Tibial artery (tissue), 4 donors: ENCODE data around the gene ALDH3A1.
A peak's percentile ranks its signal among the peaks of the same experiment; 100 is the strongest.

ENCODE experiments used
- DNase-seq, 2 donors: peaks; one replicate each; pipeline ENCODE4 v3.0.0-alpha.2; 2019
- H3K27ac ChIP-seq, 2 donors: fragments of 200-600 bp; sonication (generic) in 1 of 2; 1 replicate in 1 of 2; 2 replicates in 1 of 2; pipeline ENCODE4 v1.5.1; 2018 to 2019; ENCODE audit warnings: mild to moderate bottlenecking in 1 of 2
- H3K27me3 ChIP-seq, 2 donors: fragments of 200-600 bp; sonication (generic) in 1 of 2; one replicate each; pipeline versions ENCODE4 v1.5.1 to v1.6.0; 2016 to 2019
- H3K36me3 ChIP-seq, 3 donors: fragments of 200-600 bp; sonication (generic) in 2 of 3; one replicate each; pipeline ENCODE4 v1.5.1; 2016 to 2019; ENCODE audit warnings: mild to moderate bottlenecking in 2 of 3
- H3K4me1 ChIP-seq, 4 donors: fragments of 200-600 bp; sonication (generic) in 2 of 4; 1 replicate in 3 of 4; 2 replicates in 1 of 4; pipeline ENCODE4 v1.5.1; 2016 to 2019
- H3K4me3 ChIP-seq, 2 donors: fragments of 200-600 bp; sonication (generic) in 1 of 2; 1 replicate in 1 of 2; 2 replicates in 1 of 2; pipeline ENCODE4 v1.5.1; 2018 to 2019; ENCODE audit warnings: mild to moderate bottlenecking in 2 of 2
- H3K9me3 ChIP-seq, 3 donors: fragments of 200-600 bp; sonication (generic) in 1 of 3; one replicate each; pipeline ENCODE4 v1.5.1; 2016 to 2019
- intact Hi-C: fragments of 100-400 bp; cut with DNase I; formaldehyde crosslinking; loops from one replicate; pipeline ENCODE4 v1.15.0; 2023; ENCODE audit warnings: low total_unique reads
- TF ChIP-seq, protein P1 (sequence below), 2 experiments: fragments of 200-600 bp in 1 of 2; fragments of 450-650 bp in 1 of 2; IDR thresholded peaks; one replicate each; pipeline ENCODE4 v1.5.1; 2017 to 2019; ENCODE audit warnings: antibody characterized with exemption in 2 of 2, mild to moderate bottlenecking in 1 of 2, moderate library complexity in 1 of 2

ALDH3A1 gene

DNA sequence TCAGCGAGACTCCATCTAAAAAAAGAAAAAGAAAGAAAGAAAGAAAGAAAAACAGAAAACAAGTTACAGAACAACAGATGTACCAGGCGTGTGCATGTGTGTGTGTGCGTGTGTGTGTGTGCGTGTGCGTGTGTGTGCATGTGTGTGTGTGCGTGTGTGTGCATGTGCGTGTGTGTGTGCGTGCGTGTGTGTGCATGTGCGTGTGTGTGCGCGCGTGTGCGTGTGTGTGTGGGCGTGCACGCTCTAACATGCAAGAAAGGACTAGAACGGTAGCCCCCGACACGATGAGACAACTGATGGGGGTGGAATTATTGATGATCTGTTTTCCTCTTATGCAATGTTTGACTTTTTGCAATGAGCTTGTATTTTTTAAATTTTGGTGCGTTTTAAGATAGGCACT, 1.6 kb downstream of the ALDH3A1 start:
- H3K4me3 ChIP-seq, result no peak overlapping the region
- no peak for DNase-seq
- TF ChIP-seq, protein P1, sequence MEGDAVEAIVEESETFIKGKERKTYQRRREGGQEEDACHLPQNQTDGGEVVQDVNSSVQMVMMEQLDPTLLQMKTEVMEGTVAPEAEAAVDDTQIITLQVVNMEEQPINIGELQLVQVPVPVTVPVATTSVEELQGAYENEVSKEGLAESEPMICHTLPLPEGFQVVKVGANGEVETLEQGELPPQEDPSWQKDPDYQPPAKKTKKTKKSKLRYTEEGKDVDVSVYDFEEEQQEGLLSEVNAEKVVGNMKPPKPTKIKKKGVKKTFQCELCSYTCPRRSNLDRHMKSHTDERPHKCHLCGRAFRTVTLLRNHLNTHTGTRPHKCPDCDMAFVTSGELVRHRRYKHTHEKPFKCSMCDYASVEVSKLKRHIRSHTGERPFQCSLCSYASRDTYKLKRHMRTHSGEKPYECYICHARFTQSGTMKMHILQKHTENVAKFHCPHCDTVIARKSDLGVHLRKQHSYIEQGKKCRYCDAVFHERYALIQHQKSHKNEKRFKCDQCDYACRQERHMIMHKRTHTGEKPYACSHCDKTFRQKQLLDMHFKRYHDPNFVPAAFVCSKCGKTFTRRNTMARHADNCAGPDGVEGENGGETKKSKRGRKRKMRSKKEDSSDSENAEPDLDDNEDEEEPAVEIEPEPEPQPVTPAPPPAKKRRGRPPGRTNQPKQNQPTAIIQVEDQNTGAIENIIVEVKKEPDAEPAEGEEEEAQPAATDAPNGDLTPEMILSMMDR (IDR thresholded peaks at IDR 0.05), result no peak
- peaks cover 0 to 29% (median 21%) of the 10 kb centered on the region in 4 donors for H3K4me1 ChIP-seq
- intact Hi-C loops, result loop anchor here (5.0 kb wide), 1 partner anchor 89 kb away; no protein-coding TSS in a partner anchor
- no peaks in the 10 kb centered on the region for H3K9me3 ChIP-seq
- no peaks in the 10 kb centered on the region for H3K36me3 ChIP-seq
- H3K27me3 ChIP-seq, result no peaks in the 10 kb centered on the region
- H3K27ac ChIP-seq, result no peak overlapping the region

DNA sequence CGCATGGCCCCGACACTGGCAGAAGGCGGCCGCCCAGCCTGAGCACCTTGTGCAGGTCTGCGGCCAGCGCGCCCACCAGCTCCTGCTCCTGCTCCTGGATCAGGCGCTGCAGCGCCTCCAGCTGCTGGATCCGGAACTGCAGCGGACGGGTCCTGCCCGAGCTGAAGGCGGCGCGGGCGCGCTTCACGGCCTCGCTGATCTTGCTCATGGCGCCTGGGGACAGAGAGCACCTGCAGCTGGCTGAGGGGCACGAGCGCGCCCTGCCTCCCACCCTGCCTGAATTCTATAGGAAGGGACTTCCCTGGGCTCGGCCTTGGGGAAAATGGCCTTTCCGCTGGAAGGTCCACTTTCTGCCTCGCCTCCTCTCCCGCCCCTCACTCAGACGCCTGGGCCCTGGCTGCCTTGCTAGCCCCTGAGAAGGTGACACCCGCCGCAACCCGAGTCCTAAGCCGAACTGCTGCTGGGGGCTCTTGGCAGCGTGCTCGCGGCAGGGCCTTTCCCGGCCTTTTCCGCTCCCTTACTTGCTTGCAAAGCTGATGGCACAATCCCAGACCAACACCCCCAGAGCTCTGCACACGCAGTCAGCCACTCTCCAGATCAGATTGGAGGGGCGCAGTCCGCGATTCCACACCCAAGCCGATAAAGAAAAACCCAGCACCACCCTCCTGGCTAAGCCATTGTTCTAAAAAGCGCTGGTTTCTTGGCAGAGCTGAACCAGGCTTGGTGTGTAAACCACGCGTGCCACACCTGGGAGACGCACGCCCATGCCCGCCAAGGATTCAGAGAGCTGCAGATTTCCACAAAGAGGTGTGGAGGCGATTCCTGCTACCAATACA, 3.0 kb downstream of the ALDH3A1 start:
- peak; percentile 94 to 96 for DNase-seq
- H3K36me3 ChIP-seq, result no peaks in the 10 kb centered on the region
- no peaks in the 10 kb centered on the region for H3K9me3 ChIP-seq
- H3K27me3 ChIP-seq, result no peaks in the 10 kb centered on the region
- peak overlapping the region; percentile 46 to 60 for H3K4me3 ChIP-seq
- peaks cover 0 to 29% (median 21%) of the 10 kb centered on the region in 4 donors for H3K4me1 ChIP-seq
- intact Hi-C loops, result loop anchor here (5.0 kb wide), 1 partner anchor 88 kb away; no protein-coding TSS in a partner anchor
- peak overlapping the region; percentile 41 to 65 for H3K27ac ChIP-seq
- TF ChIP-seq, protein P1 (IDR thresholded peaks at IDR 0.05), result peak; percentile 90 to 98

DNA sequence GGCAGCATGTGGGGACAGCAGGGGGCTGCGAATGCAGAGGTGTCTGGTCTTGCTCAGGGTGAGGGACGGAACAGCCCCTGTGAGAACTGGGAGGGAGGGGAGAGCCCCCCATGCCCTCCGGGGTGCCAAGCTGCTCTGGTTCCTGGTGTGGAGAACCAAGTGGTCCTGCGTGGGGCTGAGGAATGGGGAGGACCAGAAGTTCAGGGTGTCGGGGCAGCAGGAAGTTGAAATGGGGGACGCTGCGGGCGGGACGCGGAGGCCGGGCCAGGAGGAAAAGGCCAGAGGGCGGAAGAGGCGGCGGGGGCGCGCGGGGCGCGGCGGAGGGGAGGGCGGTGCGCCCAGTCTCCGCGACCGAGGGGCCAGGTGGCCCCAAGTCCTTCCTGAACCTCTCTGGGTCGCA, 3.6 kb downstream of the ALDH3A1 start:
- Histone ChIP-seq H3K4me3 (peak overlapping the region; percentile 46 to 60), H3K36me3 (no peaks in the 10 kb centered on the region), H3K27me3 (no peaks in the 10 kb centered on the region), H3K27ac (peak overlapping the region; percentile 41 to 65), H3K4me1 (peaks cover 0 to 29% (median 21%) of the 10 kb centered on the region in 4 donors), H3K9me3 (no peaks in the 10 kb centered on the region)
- intact Hi-C loops, result no loop called here
- TF ChIP-seq, protein P1 (IDR thresholded peaks at IDR 0.05), result no peak
- no peak for DNase-seq

DNA sequence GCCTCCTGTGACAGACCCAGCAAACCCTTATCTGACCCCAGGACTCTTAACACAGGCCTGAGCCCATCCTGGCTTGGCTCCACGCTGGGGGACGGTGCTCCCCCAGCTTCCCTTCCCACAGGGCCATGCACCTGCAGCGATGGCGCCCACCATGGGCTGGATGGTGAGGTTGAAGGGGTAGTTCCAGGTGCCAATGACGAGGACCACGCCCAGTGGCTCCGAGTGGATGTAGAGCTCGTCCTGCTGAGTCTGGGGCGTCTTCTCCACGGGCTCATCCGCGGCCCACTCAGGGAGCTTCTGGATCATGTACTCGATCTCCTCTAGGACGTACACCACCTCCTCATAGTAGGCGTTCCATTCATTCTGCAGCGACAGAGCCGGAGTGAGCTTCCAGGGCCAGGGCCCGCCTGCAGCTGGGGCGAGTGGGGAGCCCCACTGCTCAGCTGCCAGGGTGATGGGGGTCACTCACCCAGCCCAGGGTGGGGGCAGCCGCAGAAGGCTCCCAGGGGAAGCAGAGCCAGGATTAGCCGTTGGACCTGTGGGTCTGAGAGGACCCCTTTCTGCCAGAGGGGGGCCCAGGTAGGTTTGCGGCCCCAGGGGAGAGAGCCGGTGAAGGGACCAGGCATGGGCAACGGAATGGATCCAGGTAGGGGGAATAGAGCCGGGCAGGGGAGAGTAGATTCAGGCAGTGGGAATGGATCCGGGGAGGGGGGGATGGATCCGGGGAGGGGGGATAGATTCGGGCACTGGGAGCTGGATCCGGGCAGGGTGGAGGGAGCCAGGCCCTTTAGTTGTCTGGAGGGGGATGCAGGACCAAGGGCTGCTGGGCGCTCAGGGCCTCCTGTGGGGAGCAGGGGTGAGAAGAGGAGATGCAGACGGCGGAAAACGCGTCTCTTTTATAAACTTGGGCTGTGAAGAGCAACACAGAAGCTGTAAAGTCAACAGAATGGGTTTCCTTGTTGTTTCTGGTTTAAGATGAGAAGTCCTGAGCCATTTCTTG, 4.7 kb downstream of the ALDH3A1 start:
- intact Hi-C loops, result no loop called here
- no peak overlapping the region for H3K4me3 ChIP-seq
- H3K9me3 ChIP-seq, result no peaks in the 10 kb centered on the region
- peaks cover 0 to 22% (median 17%) of the 10 kb centered on the region in 4 donors for H3K4me1 ChIP-seq
- no peaks in the 10 kb centered on the region for H3K27me3 ChIP-seq
- H3K27ac ChIP-seq, result no peak overlapping the region
- H3K36me3 ChIP-seq, result no peaks in the 10 kb centered on the region
- TF ChIP-seq, protein P1 (IDR thresholded peaks at IDR 0.05), result no peak
- peak in 1 of 2 donors; percentile 61 for DNase-seq

DNA sequence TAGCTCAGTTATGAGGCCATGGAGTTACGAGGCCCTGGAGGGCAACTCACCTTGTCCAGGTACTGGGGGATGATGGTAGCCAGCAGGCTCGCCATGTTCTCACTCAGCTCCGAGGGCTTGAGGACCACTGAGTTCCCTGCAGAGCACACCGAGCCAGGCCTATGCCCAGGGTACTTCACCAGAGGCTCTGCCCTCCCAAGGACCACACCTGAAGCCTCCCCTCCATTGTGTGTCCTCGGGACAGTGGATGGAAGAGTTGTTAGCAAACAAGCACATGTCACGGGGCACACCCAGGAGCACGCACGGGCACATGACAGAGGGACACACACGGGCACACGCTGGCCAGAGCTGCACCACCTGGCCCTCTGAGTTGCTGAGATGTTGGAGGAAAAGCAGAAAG, 5.6 kb downstream of the ALDH3A1 start:
- Histone ChIP-seq H3K4me3 (no peak overlapping the region), H3K4me1 (peaks cover 0 to 13% (median 12%) of the 10 kb centered on the region in 4 donors), H3K27ac (no peak overlapping the region), H3K36me3 (no peaks in the 10 kb centered on the region), H3K27me3 (no peaks in the 10 kb centered on the region), H3K9me3 (no peaks in the 10 kb centered on the region)
- TF ChIP-seq, protein P1 (IDR thresholded peaks at IDR 0.05), result no peak
- intact Hi-C loops, result no loop called here
- DNase-seq, result peak in 1 of 2 donors; percentile 62
